ENCODE results near the gene CCDC149. TPM values are rescaled to one million over a fixed set of nuclear protein-coding genes. Genes with fewer than 3 reads are reported as not detected.

Gene CCDC149
- total and polyA plus RNA-seq, 9 of the 15 experiments (the other 6 are each of a cell fraction or from before 2014, with no cell fraction given), result 0.04 to 0.18 TPM; not detected in 7

DNA sequence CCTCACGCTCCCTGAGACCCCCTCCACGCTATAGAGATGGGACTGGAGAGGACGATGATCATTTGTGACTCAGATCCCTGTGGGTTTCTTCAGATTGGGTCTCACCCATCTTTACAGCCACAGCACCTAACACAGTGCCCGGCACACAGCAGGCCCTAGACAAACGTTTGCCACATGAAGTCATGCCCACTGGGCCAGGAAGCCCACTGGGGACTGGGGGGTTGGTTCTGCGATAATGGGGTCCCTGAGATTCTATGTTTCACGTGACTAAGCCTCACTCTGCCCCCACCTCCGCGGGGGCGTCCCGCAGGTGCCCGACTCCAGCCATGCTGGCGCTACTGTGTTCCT is 113.7 kb downstream of the CCDC149 start (continued):
- TF ChIP-seq, protein P1, sequence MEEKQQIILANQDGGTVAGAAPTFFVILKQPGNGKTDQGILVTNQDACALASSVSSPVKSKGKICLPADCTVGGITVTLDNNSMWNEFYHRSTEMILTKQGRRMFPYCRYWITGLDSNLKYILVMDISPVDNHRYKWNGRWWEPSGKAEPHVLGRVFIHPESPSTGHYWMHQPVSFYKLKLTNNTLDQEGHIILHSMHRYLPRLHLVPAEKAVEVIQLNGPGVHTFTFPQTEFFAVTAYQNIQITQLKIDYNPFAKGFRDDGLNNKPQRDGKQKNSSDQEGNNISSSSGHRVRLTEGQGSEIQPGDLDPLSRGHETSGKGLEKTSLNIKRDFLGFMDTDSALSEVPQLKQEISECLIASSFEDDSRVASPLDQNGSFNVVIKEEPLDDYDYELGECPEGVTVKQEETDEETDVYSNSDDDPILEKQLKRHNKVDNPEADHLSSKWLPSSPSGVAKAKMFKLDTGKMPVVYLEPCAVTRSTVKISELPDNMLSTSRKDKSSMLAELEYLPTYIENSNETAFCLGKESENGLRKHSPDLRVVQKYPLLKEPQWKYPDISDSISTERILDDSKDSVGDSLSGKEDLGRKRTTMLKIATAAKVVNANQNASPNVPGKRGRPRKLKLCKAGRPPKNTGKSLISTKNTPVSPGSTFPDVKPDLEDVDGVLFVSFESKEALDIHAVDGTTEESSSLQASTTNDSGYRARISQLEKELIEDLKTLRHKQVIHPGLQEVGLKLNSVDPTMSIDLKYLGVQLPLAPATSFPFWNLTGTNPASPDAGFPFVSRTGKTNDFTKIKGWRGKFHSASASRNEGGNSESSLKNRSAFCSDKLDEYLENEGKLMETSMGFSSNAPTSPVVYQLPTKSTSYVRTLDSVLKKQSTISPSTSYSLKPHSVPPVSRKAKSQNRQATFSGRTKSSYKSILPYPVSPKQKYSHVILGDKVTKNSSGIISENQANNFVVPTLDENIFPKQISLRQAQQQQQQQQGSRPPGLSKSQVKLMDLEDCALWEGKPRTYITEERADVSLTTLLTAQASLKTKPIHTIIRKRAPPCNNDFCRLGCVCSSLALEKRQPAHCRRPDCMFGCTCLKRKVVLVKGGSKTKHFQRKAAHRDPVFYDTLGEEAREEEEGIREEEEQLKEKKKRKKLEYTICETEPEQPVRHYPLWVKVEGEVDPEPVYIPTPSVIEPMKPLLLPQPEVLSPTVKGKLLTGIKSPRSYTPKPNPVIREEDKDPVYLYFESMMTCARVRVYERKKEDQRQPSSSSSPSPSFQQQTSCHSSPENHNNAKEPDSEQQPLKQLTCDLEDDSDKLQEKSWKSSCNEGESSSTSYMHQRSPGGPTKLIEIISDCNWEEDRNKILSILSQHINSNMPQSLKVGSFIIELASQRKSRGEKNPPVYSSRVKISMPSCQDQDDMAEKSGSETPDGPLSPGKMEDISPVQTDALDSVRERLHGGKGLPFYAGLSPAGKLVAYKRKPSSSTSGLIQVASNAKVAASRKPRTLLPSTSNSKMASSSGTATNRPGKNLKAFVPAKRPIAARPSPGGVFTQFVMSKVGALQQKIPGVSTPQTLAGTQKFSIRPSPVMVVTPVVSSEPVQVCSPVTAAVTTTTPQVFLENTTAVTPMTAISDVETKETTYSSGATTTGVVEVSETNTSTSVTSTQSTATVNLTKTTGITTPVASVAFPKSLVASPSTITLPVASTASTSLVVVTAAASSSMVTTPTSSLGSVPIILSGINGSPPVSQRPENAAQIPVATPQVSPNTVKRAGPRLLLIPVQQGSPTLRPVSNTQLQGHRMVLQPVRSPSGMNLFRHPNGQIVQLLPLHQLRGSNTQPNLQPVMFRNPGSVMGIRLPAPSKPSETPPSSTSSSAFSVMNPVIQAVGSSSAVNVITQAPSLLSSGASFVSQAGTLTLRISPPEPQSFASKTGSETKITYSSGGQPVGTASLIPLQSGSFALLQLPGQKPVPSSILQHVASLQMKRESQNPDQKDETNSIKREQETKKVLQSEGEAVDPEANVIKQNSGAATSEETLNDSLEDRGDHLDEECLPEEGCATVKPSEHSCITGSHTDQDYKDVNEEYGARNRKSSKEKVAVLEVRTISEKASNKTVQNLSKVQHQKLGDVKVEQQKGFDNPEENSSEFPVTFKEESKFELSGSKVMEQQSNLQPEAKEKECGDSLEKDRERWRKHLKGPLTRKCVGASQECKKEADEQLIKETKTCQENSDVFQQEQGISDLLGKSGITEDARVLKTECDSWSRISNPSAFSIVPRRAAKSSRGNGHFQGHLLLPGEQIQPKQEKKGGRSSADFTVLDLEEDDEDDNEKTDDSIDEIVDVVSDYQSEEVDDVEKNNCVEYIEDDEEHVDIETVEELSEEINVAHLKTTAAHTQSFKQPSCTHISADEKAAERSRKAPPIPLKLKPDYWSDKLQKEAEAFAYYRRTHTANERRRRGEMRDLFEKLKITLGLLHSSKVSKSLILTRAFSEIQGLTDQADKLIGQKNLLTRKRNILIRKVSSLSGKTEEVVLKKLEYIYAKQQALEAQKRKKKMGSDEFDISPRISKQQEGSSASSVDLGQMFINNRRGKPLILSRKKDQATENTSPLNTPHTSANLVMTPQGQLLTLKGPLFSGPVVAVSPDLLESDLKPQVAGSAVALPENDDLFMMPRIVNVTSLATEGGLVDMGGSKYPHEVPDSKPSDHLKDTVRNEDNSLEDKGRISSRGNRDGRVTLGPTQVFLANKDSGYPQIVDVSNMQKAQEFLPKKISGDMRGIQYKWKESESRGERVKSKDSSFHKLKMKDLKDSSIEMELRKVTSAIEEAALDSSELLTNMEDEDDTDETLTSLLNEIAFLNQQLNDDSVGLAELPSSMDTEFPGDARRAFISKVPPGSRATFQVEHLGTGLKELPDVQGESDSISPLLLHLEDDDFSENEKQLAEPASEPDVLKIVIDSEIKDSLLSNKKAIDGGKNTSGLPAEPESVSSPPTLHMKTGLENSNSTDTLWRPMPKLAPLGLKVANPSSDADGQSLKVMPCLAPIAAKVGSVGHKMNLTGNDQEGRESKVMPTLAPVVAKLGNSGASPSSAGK (IDR thresholded peaks at IDR 0.05), result no peak
- TF ChIP-seq ZNF354B (CRISPR knock-in tag; IDR thresholded peaks at IDR 0.05) (no peak), SRSF3 (IDR thresholded peaks at IDR 0.05; ENCODE audit: insufficient read depth, low read length) (no peak), SAFB (IDR thresholded peaks at IDR 0.05; ENCODE audit: borderline replicate concordance, low read depth, low read length) (no peak), U2AF2 (optimal IDR thresholded peaks at IDR 0.05; ENCODE audit: low read depth, low read length) (no peak), STAG1 (CRISPR knock-in tag; IDR thresholded peaks at IDR 0.05; ENCODE audit: borderline replicate concordance) (no peak), SETDB1 (IDR thresholded peaks at IDR 0.05; ENCODE audit: low read length) (no peak)
- TF ChIP-seq, protein P2, sequence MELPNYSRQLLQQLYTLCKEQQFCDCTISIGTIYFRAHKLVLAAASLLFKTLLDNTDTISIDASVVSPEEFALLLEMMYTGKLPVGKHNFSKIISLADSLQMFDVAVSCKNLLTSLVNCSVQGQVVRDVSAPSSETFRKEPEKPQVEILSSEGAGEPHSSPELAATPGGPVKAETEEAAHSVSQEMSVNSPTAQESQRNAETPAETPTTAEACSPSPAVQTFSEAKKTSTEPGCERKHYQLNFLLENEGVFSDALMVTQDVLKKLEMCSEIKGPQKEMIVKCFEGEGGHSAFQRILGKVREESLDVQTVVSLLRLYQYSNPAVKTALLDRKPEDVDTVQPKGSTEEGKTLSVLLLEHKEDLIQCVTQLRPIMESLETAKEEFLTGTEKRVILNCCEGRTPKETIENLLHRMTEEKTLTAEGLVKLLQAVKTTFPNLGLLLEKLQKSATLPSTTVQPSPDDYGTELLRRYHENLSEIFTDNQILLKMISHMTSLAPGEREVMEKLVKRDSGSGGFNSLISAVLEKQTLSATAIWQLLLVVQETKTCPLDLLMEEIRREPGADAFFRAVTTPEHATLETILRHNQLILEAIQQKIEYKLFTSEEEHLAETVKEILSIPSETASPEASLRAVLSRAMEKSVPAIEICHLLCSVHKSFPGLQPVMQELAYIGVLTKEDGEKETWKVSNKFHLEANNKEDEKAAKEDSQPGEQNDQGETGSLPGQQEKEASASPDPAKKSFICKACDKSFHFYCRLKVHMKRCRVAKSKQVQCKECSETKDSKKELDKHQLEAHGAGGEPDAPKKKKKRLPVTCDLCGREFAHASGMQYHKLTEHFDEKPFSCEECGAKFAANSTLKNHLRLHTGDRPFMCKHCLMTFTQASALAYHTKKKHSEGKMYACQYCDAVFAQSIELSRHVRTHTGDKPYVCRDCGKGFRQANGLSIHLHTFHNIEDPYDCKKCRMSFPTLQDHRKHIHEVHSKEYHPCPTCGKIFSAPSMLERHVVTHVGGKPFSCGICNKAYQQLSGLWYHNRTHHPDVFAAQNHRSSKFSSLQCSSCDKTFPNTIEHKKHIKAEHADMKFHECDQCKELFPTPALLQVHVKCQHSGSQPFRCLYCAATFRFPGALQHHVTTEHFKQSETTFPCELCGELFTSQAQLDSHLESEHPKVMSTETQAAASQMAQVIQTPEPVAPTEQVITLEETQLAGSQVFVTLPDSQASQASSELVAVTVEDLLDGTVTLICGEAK (IDR thresholded peaks at IDR 0.05), result no peak
- TF ChIP-seq, protein P2 (CRISPR knock-in tag; IDR thresholded peaks at IDR 0.05), result no peak
